ENCODE measurements around the gene JPT1. TPM values are rescaled to one million over a fixed set of nuclear protein-coding genes. Genes with fewer than 3 reads are reported as not detected.

Gene JPT1
- total RNA-seq, 1 donor from 2014 or later, result 236 TPM

- Histone ChIP-seq H3K27ac (peak overlapping the region; percentile 14), H3K4me3 (no peak overlapping the region)
These were observed 63.1 kb downstream of the JPT1 start for GRCh38 chr17:75090871-75091854.

DNA sequence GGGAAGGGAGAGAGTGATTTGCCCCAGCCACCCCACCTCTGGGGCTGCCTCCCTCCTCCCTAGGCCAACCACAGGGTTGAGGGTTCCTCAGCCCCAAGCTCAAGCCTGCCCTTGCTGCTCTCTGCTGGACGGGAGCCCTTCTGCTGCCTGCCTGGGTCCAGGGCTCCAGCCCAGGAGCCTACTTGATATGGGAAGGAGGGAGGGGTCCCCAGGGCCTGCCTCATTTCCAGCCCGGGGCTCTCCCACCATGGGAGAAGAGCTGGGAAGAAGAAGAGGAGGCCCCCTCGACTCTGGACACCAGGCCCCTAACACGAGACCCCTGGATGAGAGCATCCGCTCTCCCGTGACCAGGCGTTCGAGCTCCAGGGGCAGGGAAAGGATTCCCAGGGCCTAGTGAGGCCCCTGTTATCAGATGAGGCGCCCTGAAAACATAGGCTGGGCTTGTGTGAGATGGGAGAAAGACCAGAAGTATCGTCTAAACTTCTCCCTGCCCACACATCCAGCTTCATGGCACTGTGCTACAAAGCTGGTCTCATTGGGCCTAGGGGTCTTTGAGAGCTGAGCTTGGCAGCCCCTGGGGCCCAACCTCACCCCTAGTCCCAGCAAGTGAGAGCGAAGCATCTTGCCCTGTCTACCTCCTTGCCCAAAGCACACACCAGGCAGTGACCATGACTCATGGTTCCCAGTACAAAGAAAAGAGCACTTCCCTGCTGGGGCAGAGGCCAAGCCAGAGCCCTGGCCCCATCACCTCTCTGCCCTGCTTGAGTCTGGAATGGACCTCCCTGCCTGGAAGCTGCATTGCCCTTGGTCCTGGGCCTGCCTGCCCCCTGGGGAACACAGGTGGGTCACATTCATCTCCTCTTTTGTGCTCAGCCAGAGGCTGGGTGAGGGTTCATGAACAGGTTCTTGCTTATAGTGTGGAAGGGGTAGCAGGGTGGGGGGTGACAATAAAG is 65.6 kb downstream of the JPT1 start:
- Mint-ChIP-seq H3K9me3 (no peaks in the 10 kb centered on the region), H3K4me3 (peak overlapping the region; percentile 7), H3K27ac (peak overlapping the region; percentile 74), H3K27me3 (ENCODE audit: insufficient read depth, low read depth) (peaks cover 10% of the 10 kb centered on the region), H3K4me1 (peaks cover 60% of the 10 kb centered on the region), H3K36me3 (no peaks in the 10 kb centered on the region)
- H4K20me1 ChIP-seq (ENCODE audit: low read depth), result no peaks in the 10 kb centered on the region
- peak; percentile 33 for DNase-seq (ENCODE audit: low spot score)
- peaks cover 20% of the 10 kb centered on the region for H3K4me1 ChIP-seq
- H3K79me2 ChIP-seq (ENCODE audit: low read depth), result no peaks in the 10 kb centered on the region
- no peak for TF ChIP-seq EZH2phosphoT487 (IDR thresholded peaks at IDR 0.05)
- no peak overlapping the region for H3K27ac ChIP-seq
- peaks cover 21% of the 10 kb centered on the region for H3F3A ChIP-seq (ENCODE audit: low read depth)
- no peaks in the 10 kb centered on the region for H3K36me3 ChIP-seq
- no peaks in the 10 kb centered on the region for H3K27me3 ChIP-seq
- H3K9ac ChIP-seq, result peak overlapping the region; percentile 11
- H3K4me3 ChIP-seq, result peak overlapping the region; percentile 62
- H3K9me3 ChIP-seq (ENCODE audit: low read depth), result no peaks in the 10 kb centered on the region
- H3K4me2 ChIP-seq, result peak overlapping the region; percentile 73
- peak overlapping the region; percentile 99 for H2AFZ ChIP-seq (replicated peaks)

More at GRCh38 chr17:75090871-75091854, 63.1 kb downstream of the JPT1 start:
- Histone ChIP-seq H3F3A (ENCODE audit: low read depth) (peaks cover 21% of the 10 kb centered on the region), H3K27me3 (no peaks in the 10 kb centered on the region), H4K20me1 (ENCODE audit: low read depth) (no peaks in the 10 kb centered on the region), H2AFZ (replicated peaks) (no peak overlapping the region), H3K79me2 (ENCODE audit: low read depth) (no peaks in the 10 kb centered on the region), H3K36me3 (no peaks in the 10 kb centered on the region), H3K4me1 (peaks cover 20% of the 10 kb centered on the region), H3K4me2 (peak overlapping the region; percentile 3), H3K9ac (no peak overlapping the region), H3K9me3 (ENCODE audit: low read depth) (no peaks in the 10 kb centered on the region)
- Mint-ChIP-seq H3K9me3 (no peaks in the 10 kb centered on the region), H3K4me1 (peaks cover 49% of the 10 kb centered on the region), H3K27me3 (ENCODE audit: insufficient read depth, low read depth) (peaks cover 12% of the 10 kb centered on the region), H3K36me3 (no peaks in the 10 kb centered on the region), H3K27ac (peak overlapping the region; percentile 63), H3K4me3 (peak overlapping the region; percentile 60)
- TF ChIP-seq, protein P1, sequence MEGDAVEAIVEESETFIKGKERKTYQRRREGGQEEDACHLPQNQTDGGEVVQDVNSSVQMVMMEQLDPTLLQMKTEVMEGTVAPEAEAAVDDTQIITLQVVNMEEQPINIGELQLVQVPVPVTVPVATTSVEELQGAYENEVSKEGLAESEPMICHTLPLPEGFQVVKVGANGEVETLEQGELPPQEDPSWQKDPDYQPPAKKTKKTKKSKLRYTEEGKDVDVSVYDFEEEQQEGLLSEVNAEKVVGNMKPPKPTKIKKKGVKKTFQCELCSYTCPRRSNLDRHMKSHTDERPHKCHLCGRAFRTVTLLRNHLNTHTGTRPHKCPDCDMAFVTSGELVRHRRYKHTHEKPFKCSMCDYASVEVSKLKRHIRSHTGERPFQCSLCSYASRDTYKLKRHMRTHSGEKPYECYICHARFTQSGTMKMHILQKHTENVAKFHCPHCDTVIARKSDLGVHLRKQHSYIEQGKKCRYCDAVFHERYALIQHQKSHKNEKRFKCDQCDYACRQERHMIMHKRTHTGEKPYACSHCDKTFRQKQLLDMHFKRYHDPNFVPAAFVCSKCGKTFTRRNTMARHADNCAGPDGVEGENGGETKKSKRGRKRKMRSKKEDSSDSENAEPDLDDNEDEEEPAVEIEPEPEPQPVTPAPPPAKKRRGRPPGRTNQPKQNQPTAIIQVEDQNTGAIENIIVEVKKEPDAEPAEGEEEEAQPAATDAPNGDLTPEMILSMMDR (IDR thresholded peaks at IDR 0.05), result no peak
- TF ChIP-seq EZH2 (IDR thresholded peaks at IDR 0.05) (no peak), EZH2phosphoT487 (IDR thresholded peaks at IDR 0.05) (no peak)
- no peak for DNase-seq (ENCODE audit: low spot score)

- H3K9ac ChIP-seq, result peak within 1 kb of the TSS; percentile 11
- H3K27ac Mint-ChIP-seq, result no peak within 1 kb of the TSS
These were observed 66.5 kb downstream of the JPT1 start, which contains the start of gene SLC16A5 for GRCh38 chr17:75087558-75088453. Gene SLC16A5 (plus strand): TSS chr17:75087954. CDS start chr17:75093637, 5,683 bp downstream.

More at GRCh38 chr17:75087558-75088453, 66.5 kb downstream of the JPT1 start, which contains the start of gene SLC16A5:
- TF ChIP-seq EZH2phosphoT487 (IDR thresholded peaks at IDR 0.05) (no peak), EZH2 (IDR thresholded peaks at IDR 0.05) (peak; percentile 7)
- TF ChIP-seq, protein P1 (IDR thresholded peaks at IDR 0.05), result no peak
- H2AFZ ChIP-seq (replicated peaks), result peak within 1 kb of the TSS; percentile 99
- no peaks in the 10 kb centered on the region for H4K20me1 ChIP-seq (ENCODE audit: low read depth)
- peaks cover 20% of the 10 kb centered on the region for H3K4me1 ChIP-seq
- H3K4me2 ChIP-seq, result peak within 1 kb of the TSS; percentile 73
- H3K79me2 ChIP-seq (ENCODE audit: low read depth), result no peaks in the 10 kb centered on the region
- Mint-ChIP-seq H3K4me3 (peak within 1 kb of the TSS; percentile 63), H3K9me3 (no peaks in the 10 kb centered on the region), H3K36me3 (no peaks in the 10 kb centered on the region), H3K4me1 (peaks cover 59% of the 10 kb centered on the region), H3K27me3 (ENCODE audit: insufficient read depth, low read depth) (peaks cover 10% of the 10 kb centered on the region)
- DNase-seq (ENCODE audit: low spot score), result peak; percentile 92
- no peaks in the 10 kb centered on the region for H3K9me3 ChIP-seq (ENCODE audit: low read depth)
- H3K27me3 ChIP-seq, result no peaks in the 10 kb centered on the region
- no peaks in the 10 kb centered on the region for H3K36me3 ChIP-seq
- peaks cover 21% of the 10 kb centered on the region for H3F3A ChIP-seq (ENCODE audit: low read depth)
- H3K4me3 ChIP-seq, result peak within 1 kb of the TSS; percentile 62
- H3K27ac ChIP-seq, result no peak within 1 kb of the TSS
